Measurements from ENCODE around the gene PFKM. TPM values are rescaled to one million over a fixed set of nuclear protein-coding genes. Genes with fewer than 3 reads are reported as not detected.
A peak's percentile ranks its signal among the peaks of the same experiment; 100 is the strongest.

The PFKM gene
- total and polyA plus RNA-seq, 9 of the 15 experiments (the other 6 are each of a cell fraction or from before 2014, with no cell fraction given) = 16.5 to 39.9 (median 31.7) TPM

DNA sequence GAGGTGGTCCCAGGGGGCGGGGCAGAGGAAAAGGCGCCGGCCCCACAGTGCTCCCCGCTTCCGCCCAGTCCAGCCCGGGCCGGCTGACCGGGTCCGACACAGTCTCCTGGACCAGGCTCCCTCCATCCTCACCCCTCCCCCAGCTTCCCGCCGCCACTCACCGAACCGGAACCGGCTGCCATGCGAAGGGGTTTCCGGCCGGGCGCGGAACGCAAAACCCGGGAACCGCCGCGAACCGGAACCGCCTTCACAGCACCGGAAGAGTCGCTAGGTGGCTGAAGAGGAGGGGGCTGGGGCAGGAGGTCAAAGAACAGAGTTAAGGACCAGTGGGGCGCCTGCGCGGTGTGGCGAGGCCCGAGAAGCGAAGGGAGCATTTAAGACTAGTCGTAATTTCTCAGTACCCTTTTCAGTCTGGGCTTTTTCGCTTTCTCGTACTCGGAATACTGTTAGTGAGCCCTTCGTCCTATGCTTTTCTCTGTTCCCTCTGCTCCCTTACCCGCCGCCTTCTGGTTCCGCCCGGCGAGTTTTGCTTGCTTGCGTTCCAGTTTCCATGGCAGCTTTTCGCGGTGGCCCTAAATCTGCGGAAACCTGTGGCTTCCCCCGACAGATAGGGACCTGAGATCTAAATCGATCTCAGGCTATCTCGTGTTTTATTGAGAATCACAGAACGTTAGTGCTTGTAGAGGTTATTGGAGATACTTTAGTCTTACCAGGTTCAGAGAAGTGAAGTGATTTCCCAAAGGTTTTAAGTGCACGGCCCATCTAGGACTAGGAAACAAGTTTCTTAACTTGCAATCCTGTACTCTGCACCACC is 13.1 kb upstream of the PFKM start, which contains the start of gene SENP1 (continued):
- TF ChIP-seq, protein P1, sequence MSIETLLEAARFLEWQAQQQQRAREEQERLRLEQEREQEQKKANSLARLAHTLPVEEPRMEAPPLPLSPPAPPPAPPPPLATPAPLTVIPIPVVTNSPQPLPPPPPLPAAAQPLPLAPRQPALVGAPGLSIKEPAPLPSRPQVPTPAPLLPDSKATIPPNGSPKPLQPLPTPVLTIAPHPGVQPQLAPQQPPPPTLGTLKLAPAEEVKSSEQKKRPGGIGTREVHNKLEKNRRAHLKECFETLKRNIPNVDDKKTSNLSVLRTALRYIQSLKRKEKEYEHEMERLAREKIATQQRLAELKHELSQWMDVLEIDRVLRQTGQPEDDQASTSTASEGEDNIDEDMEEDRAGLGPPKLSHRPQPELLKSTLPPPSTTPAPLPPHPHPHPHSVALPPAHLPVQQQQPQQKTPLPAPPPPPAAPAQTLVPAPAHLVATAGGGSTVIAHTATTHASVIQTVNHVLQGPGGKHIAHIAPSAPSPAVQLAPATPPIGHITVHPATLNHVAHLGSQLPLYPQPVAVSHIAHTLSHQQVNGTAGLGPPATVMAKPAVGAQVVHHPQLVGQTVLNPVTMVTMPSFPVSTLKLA (conservative IDR thresholded peaks at IDR 0.05) = peak; percentile 55 to 81; a peak in 3 of 4 replicates
- TF ChIP-seq, protein P2, sequence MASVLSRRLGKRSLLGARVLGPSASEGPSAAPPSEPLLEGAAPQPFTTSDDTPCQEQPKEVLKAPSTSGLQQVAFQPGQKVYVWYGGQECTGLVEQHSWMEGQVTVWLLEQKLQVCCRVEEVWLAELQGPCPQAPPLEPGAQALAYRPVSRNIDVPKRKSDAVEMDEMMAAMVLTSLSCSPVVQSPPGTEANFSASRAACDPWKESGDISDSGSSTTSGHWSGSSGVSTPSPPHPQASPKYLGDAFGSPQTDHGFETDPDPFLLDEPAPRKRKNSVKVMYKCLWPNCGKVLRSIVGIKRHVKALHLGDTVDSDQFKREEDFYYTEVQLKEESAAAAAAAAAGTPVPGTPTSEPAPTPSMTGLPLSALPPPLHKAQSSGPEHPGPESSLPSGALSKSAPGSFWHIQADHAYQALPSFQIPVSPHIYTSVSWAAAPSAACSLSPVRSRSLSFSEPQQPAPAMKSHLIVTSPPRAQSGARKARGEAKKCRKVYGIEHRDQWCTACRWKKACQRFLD (CRISPR knock-in tag; IDR thresholded peaks at IDR 0.05) = peak; percentile 88
- no peak for TF ChIP-seq RUNX1 (IDR thresholded peaks at IDR 0.05; ENCODE audit: low read depth)
- TF ChIP-seq CCAR2 (IDR thresholded peaks at IDR 0.05; ENCODE audit: low read depth, low read length) = no peak
- 0 out of 2 replicates have a peak, but pooled peaks have one; percentile 79 for TF ChIP-seq ZNF76 (CRISPR knock-in tag; IDR thresholded peaks at IDR 0.05; ENCODE audit: borderline replicate concordance)
- TF ChIP-seq EZH2 (IDR thresholded peaks at IDR 0.05; ENCODE audit: borderline replicate concordance, low read depth, low read length) = no peak
- TF ChIP-seq, protein P3, sequence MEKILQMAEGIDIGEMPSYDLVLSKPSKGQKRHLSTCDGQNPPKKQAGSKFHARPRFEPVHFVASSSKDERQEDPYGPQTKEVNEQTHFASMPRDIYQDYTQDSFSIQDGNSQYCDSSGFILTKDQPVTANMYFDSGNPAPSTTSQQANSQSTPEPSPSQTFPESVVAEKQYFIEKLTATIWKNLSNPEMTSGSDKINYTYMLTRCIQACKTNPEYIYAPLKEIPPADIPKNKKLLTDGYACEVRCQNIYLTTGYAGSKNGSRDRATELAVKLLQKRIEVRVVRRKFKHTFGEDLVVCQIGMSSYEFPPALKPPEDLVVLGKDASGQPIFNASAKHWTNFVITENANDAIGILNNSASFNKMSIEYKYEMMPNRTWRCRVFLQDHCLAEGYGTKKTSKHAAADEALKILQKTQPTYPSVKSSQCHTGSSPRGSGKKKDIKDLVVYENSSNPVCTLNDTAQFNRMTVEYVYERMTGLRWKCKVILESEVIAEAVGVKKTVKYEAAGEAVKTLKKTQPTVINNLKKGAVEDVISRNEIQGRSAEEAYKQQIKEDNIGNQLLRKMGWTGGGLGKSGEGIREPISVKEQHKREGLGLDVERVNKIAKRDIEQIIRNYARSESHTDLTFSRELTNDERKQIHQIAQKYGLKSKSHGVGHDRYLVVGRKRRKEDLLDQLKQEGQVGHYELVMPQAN (IDR thresholded peaks at IDR 0.05; ENCODE audit: borderline replicate concordance) = peak; percentile 59; the same call in 1 of the 2 replicates
- peak; percentile 81 for TF ChIP-seq GTF2A2 (tag; IDR thresholded peaks at IDR 0.05)
- TF ChIP-seq SRF (CRISPR knock-in tag; IDR thresholded peaks at IDR 0.05) = peak in 1 of 2 experiments; percentile 62; a peak in 1 of 4 replicates
- peak; percentile 71; the same call in 1 of the 2 replicates for TF ChIP-seq LEF1 (IDR thresholded peaks at IDR 0.05)
- 0 out of 2 replicates have a peak, but pooled peaks have one; percentile 47 for TF ChIP-seq ZNF134 (CRISPR knock-in tag; conservative IDR thresholded peaks at IDR 0.05)
- TF ChIP-seq SRSF9 (IDR thresholded peaks at IDR 0.05; ENCODE audit: borderline replicate concordance, low read depth, low read length) = no peak
- TF ChIP-seq PCBP1 (IDR thresholded peaks at IDR 0.05; ENCODE audit: low read depth, low read length, poor library complexity, severe bottlenecking) = no peak
- peak; percentile 96 for TF ChIP-seq RBBP5 (IDR thresholded peaks at IDR 0.05; ENCODE audit: borderline replicate concordance, insufficient read depth, low read length, poor library complexity, severe bottlenecking)
- peak; percentile 82 for TF ChIP-seq POLR2A (conservative IDR thresholded peaks at IDR 0.05)
- TF ChIP-seq, protein P4, sequence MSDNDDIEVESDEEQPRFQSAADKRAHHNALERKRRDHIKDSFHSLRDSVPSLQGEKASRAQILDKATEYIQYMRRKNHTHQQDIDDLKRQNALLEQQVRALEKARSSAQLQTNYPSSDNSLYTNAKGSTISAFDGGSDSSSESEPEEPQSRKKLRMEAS (CRISPR knock-in tag; IDR thresholded peaks at IDR 0.05) = peak; percentile 55
- peak; percentile 71; the same call in 1 of the 2 replicates for TF ChIP-seq GTF2E2 (tag; IDR thresholded peaks at IDR 0.05)
- peak; percentile 64; the same call in 1 of the 2 replicates for TF ChIP-seq MBD2 (IDR thresholded peaks at IDR 0.05; ENCODE audit: borderline replicate concordance, low read depth)
- TF ChIP-seq HOXB6 (CRISPR knock-in tag; IDR thresholded peaks at IDR 0.05; ENCODE audit: borderline replicate concordance) = no peak
- peak; percentile 65 to 80; a peak in 3 of 4 replicates for TF ChIP-seq TEAD1 (CRISPR knock-in tag; IDR thresholded peaks at IDR 0.05)
- TF ChIP-seq, protein P5, sequence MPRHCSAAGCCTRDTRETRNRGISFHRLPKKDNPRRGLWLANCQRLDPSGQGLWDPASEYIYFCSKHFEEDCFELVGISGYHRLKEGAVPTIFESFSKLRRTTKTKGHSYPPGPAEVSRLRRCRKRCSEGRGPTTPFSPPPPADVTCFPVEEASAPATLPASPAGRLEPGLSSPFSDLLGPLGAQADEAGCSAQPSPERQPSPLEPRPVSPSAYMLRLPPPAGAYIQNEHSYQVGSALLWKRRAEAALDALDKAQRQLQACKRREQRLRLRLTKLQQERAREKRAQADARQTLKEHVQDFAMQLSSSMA (CRISPR knock-in tag; IDR thresholded peaks at IDR 0.05) = 0 out of 2 replicates have a peak, but pooled peaks have one; percentile 70
